ENCODE results near the gene FAM136A.

DNA sequence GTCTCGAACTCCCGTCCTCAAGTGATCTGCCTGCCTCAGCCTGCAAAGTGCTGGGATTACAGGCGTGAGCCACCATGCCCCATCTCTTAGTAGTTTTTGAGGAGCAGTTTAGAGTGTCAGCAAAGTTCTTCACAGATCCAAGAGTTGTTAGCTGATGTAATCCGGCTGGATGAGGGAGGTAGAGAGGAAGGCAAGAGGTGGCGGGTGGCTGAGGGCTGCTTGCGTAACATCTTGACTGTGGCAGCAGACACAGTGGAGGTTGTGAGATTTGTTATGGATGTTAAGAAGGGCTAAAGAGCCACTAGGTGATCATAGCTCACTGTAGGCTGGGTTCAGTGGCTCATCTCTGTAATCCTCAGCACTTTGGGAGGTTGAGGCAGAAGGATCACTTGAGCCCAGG is 19.5 kb upstream of the FAM136A start:
- no peak for TF ChIP-seq POLR2A (IDR thresholded peaks at IDR 0.05; ENCODE audit: low read depth, low read length)
- TF ChIP-seq, protein P1, sequence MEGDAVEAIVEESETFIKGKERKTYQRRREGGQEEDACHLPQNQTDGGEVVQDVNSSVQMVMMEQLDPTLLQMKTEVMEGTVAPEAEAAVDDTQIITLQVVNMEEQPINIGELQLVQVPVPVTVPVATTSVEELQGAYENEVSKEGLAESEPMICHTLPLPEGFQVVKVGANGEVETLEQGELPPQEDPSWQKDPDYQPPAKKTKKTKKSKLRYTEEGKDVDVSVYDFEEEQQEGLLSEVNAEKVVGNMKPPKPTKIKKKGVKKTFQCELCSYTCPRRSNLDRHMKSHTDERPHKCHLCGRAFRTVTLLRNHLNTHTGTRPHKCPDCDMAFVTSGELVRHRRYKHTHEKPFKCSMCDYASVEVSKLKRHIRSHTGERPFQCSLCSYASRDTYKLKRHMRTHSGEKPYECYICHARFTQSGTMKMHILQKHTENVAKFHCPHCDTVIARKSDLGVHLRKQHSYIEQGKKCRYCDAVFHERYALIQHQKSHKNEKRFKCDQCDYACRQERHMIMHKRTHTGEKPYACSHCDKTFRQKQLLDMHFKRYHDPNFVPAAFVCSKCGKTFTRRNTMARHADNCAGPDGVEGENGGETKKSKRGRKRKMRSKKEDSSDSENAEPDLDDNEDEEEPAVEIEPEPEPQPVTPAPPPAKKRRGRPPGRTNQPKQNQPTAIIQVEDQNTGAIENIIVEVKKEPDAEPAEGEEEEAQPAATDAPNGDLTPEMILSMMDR (IDR thresholded peaks at IDR 0.05 in 2 of 3, conservative IDR thresholded peaks at IDR 0.05 in 1 of 3; ENCODE audit: control insufficient read depth in 2 of 3, extremely low read depth in 1 of 3, insufficient read depth in 1 of 3, low read depth in 3 of 3, low read length in 3 of 3), result no peak
- TF ChIP-seq BHLHE40 (IDR thresholded peaks at IDR 0.05; ENCODE audit: borderline replicate concordance in 1 of 2, low read depth in 2 of 2, low read length in 1 of 2), result no peak
- TF ChIP-seq, protein P2, sequence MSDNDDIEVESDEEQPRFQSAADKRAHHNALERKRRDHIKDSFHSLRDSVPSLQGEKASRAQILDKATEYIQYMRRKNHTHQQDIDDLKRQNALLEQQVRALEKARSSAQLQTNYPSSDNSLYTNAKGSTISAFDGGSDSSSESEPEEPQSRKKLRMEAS (IDR thresholded peaks at IDR 0.05; ENCODE audit: low read depth, low read length), result no peak
- no peak for TF ChIP-seq EZH2 (IDR thresholded peaks at IDR 0.05; ENCODE audit: borderline replicate concordance, control insufficient read depth, low read depth, low read length)
- no peak for TF ChIP-seq SMC3 (IDR thresholded peaks at IDR 0.05; ENCODE audit: borderline replicate concordance, low read length)
- no peak for TF ChIP-seq CHD2 (IDR thresholded peaks at IDR 0.05; ENCODE audit: borderline replicate concordance, low read depth, low read length)
- no peak for TF ChIP-seq ZNF274 (IDR thresholded peaks at IDR 0.05; ENCODE audit: insufficient read depth, insufficient read length)
- no peak for TF ChIP-seq MYC (IDR thresholded peaks at IDR 0.05; ENCODE audit: insufficient read depth, insufficient read length, insufficient replicate concordance, low read length, severe bottlenecking)
